HL-60 (cell line): ENCODE measurements around the gene AMIGO2.

Experiments
- DNase-seq, 2 experiments: peaks; one replicate each; pipeline ENCODE4 v3.0.0-alpha.2; 2010 to 2020; ENCODE audit warnings: low read depth in 1 of 2, low spot score in 1 of 2
- H3K27ac ChIP-seq: fragments of 250-450 bp; sonication (Bioruptor Pico); replicated peaks from 2 replicates; pipeline ENCODE4 v1.5.1; 2020; ENCODE audit warnings: mild to moderate bottlenecking, moderate library complexity
- H3K27me3 ChIP-seq: fragments of 250-450 bp; sonication (Bioruptor Pico); 2 replicates; pipeline ENCODE4 v1.5.1; 2021; ENCODE audit warnings: mild to moderate bottlenecking, moderate library complexity; ENCODE audit not compliant: insufficient read depth, poor library complexity, severe bottlenecking
- H3K4me3 ChIP-seq: replicated peaks from 2 replicates; pipeline ENCODE4 v1.5.1; 2011; ENCODE audit warnings: mild to moderate bottlenecking, control low read depth, low read length; ENCODE audit not compliant: insufficient read depth
- CTCF ChIP-seq: IDR thresholded peaks from one replicate; pipeline ENCODE4 v1.5.1; 2011; ENCODE audit warnings: low read length, control low read depth, inconsistent platforms; ENCODE audit not compliant: insufficient read depth
- GABPA ChIP-seq: IDR thresholded peaks from 2 replicates; pipeline ENCODE4 v1.6.1; 2012; ENCODE audit warnings: low read depth
- POLR2AphosphoS5 ChIP-seq: IDR thresholded peaks from 2 replicates; pipeline ENCODE4 v1.6.1; 2012; ENCODE audit warnings: low read depth
- REST ChIP-seq: IDR thresholded peaks from 2 replicates; pipeline ENCODE4 v1.6.1; 2012; ENCODE audit warnings: low read depth; ENCODE audit not compliant: insufficient replicate concordance
- SPI1 ChIP-seq: IDR thresholded peaks from 2 replicates; pipeline ENCODE4 v1.6.1; 2012; ENCODE audit warnings: low read depth, mild to moderate bottlenecking, borderline replicate concordance

The AMIGO2 gene

GRCh38 chr12:47078086-47078395, 1.7 kb downstream of the AMIGO2 start:
- H3K27ac ChIP-seq, result no peak overlapping the region
- no peak overlapping the region for H3K4me3 ChIP-seq
- TF ChIP-seq REST, result no peak
- no peak for TF ChIP-seq GABPA
- TF ChIP-seq SPI1, result no peak
- TF ChIP-seq CTCF, result no peak
- no peak for TF ChIP-seq POLR2AphosphoS5
- peaks cover 4% of the 10 kb centered on the region for H3K27me3 ChIP-seq
- DNase-seq, result no peak

GRCh38 chr12:47077206-47078085, 2.3 kb downstream of the AMIGO2 start:
- Histone ChIP-seq H3K27me3 (peaks cover 5% of the 10 kb centered on the region), H3K27ac (no peak overlapping the region), H3K4me3 (no peak overlapping the region)
- TF ChIP-seq SPI1 (no peak), POLR2AphosphoS5 (no peak), CTCF (no peak), REST (no peak), GABPA (no peak)
- no peak for DNase-seq

- DNase-seq, result no peak
- H3K4me3 ChIP-seq, result no peak overlapping the region
- TF ChIP-seq POLR2AphosphoS5, result no peak
- TF ChIP-seq CTCF, result no peak
- no peak for TF ChIP-seq REST
- TF ChIP-seq SPI1, result no peak
- TF ChIP-seq GABPA, result no peak
- H3K27ac ChIP-seq, result no peak overlapping the region
- peaks cover 6% of the 10 kb centered on the region for H3K27me3 ChIP-seq
These were observed 4.3 kb downstream of the AMIGO2 start for GRCh38 chr12:47075192-47076084.
